ENCODE data around the gene SRSF9.

Gene SRSF9

GRCh38 chr12:120481022-120481767 is 11.6 kb upstream of the SRSF9 start:
- DNase-seq = no peak

GRCh38 chr12:120480211-120480610 is 10.7 kb upstream of the SRSF9 start:
- DNase-seq = no peak

DNA sequence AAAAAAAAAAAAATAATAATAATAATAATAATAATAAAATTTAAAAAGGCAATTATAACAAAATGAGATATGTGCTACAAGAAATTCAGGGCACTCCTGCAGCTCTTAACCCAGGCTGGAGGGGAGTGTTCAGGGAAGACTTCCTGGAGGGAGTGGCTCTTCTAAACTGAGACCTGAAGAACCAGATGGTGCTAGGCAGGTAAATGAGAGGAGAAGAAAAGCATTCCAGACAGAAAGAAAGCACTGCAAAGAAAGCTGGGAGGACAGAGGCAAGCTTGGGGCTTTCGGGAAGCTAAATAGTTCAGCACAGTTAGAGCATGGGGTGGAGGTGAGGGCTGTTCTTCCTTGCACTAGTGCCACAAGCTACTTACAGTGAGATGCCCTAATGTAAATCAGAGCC is 9.9 kb upstream of the SRSF9 start:
- no peak for DNase-seq

DNA sequence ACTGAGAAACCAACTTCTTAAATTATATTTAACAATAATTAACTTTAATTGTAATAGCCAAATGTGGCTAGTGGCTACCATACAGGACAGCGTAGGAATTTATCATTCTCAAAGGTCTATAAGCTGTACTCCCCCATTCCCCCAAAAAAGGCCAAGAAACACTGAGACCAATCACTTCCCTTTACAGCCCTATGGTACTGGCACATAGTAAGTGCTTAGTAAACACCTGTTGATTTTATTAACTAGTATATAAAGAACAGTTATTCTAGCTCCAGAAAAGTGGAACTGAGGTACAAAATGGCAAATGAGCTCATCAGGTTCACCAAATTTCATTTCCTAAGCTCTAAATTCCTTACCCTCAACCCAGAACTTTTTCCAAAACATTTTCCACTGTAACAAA is 6.1 kb upstream of the SRSF9 start:
- no peak for DNase-seq

GRCh38 chr12:120474616-120474960 is 5.0 kb upstream of the SRSF9 start:
- peak; percentile 88 for DNase-seq

DNA sequence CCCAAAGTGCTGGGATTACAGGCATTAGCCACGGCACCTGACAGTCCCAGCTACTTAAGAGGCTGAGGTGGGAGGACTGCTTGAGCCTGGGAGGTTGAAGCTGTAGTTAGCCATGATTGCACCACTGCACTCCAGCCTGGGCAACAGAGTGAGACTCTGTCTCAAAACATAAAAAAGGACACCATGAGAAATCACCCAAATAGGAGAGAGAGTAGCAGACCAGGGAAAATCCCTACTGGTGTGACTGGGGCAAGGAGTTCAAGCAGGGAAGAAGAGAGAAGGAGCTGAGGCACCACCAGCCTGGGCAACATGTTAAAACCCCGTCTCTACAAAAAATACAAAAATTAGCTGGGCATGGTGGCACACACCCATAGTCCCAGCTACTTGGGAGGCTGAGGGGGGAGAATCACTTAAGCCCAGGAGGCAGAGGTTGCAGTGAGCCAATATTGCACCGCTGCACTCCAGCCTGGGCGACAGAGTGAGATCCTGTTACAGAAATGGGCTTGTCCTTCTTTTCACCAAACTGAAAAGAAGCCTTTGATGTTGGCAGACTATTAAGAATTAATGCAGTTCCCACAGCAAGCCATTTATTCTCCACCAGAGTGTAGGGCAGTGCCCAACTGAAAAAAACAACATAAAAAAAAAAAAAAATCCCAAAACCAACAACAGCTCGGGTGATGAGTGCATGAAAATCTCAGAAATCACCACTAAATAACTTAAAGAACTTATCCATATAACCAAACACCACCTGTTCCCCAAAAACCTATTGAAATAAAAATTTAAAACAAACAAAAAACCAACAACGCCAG is 4.5 kb upstream of the SRSF9 start:
- no peak for DNase-seq

GRCh38 chr12:120472521-120472920 is 3.0 kb upstream of the SRSF9 start:
- peak; percentile 10 for DNase-seq

DNA sequence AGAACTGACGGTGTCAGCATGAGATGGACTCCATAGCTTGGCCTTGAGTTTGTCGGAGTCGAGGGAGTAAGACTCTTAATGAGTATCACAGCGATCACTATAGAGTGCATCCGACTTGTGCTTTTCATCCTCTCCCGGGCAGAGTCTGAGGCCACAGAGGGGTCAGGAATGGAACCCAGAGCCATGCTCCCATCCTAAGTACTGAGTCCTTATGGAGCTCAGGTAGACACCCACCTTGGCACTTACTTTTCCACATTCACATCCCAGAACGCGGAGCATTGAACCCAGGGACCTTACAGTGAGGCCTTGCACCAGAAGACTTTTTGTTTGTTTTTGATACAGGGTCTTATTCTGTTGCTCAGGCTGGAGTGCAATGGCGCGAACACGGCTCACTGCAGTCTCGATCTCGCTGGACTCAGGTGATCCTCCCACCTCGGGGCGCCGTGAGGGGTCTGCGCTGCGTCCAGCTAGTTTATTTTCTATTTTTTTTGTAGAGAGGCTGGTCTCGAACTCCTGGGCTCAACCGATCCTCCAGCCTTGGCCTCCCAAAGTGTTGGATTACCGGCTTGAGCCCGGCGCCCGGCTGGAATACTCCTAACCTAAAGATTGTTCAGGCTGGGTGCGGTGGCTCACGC is 719 bp upstream of the SRSF9 start:
- no peak for DNase-seq

GRCh38 chr12:120468821-120469449 is 613 bp downstream of the SRSF9 start:
- DNase-seq = no peak

GRCh38 chr12:120468325-120468820 is 1.2 kb downstream of the SRSF9 start:
- DNase-seq = peak; percentile 27

- DNase-seq = no peak
Measured at GRCh38 chr12:120467439-120467838, 2.1 kb downstream of the SRSF9 start.

DNA sequence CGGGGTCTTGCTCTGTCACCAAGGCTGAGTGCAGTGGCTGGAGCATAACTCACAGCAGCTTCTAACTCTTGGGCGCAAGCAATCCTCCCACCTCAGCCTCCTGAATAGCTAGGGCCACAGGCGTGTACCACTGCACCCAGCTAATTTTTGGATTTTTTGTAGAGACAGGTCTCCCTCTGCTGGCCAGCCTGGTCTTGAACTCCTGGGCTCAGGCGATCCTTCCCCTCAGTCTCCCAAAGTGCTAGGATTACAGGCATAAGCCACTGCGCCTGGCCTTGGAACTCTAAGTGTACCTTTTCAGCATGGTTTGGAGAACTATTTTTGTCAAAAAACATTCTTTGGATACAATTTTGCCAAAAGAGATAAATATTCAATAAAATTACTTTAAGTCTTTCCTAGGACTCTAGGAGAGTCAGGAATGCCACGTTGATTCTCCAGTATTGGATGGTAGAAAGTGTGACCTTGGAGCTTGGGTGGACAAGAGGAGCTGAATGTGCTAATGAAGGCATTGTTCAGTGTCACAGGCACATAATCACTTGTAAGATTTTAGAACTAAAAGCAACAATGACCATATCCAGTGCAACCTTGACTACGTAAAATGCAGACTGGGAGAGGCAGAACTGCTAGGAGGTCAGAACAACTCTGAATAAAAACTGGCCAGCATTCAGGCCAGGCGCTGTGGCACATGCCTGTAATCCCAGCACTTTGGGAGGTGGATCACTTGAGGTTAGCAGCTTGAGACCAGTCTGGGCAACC is 2.8 kb downstream of the SRSF9 start:
- no peak for DNase-seq

DNA sequence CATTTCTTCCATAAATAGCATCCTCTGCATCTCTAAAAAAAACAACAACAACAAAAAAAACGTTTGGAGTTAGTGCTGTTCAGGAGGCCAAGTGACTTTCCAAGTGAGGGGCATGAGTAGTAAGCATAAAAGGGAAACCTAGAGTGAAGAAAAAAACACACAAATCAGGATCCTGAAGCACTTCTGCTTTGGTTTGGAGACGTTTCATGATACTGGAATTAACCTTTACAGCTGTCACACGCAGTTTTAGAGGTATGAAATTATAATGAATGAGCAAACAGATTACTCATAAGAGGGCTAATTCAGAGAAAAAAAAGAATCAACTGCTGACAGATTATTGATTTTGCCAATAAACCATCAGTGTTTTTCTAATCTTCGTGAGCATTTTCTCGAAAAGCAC is 3.8 kb downstream of the SRSF9 start:
- DNase-seq = no peak

DNA sequence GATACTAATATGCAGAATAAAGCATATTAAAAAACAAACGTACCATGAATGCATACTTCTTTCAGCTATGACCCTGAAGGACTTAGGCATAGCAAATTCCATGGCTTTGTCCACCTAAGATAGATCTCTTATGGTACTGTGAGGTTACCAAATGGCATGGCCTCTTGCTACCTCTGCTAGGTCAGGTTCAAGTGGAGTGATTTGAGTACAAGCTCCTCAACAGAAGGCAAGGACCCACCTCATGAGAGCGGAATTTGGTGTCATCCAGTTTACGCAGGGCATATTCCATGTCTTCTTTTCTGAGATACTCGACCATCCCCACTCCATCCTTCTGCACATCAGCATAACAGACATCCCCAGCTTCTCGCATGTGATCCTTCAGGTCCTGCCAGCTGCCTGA is 5.8 kb downstream of the SRSF9 start:
- DNase-seq = no peak

- no peak for DNase-seq
Measured at GRCh38 chr12:120462099-120462640, 7.4 kb downstream of the SRSF9 start.

DNA sequence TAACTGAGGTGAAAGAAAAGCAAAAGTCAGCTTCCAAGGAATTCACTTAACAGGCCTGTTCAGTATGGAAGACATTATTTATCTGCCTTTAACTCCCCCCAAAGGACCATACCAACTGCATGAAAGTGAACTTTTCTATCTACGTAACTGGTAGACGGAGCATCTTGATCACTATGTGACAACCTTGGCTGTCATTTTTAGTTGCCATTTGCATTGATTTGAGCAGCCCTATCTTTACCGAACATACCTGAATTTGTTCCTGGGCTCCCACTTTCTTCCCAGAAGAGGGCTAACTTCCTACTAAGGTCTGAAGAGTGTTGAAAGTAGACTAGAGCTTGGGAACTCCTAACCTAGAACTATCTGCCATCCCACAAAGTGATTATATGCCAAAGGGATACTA is 9.4 kb downstream of the SRSF9 start:
- DNase-seq = no peak

DNA sequence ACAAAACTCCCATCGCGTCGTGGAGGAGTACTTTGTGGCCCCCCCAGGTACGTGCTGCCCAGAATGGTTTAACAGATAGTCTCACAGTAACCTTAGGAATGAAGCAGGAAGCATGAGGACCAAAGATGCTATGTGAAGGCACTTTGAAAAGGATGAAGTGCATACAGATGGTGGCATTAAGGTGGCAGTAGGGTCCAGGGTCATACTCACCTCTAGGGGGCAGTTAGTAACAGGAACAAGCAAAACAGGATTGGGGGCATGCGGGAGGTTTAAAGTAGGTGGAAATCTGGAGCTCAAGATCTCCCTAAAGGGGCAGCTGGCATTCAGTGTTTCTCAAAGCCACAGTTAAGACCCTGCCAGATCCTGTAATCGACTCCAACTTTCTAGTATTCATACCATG is 12.4 kb downstream of the SRSF9 start:
- no peak for DNase-seq

DNA sequence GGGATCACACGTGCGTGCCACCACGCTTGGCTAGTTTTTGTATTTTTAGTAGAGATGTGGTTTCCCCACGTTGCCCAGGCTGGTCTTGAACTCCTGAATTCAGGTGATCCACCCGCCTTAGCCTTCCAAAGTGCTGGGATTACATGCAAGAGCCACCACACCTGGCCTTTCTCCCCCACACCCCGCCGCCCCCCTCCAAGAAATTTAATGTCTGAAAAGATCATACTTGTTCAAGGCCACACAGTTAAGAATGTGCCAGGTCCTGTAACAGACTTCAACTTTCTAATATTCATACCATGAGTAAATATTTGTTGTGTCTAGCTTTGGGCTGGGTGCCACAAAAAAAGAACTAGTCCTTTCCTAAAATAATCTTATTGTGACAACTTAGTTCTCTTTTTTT is 14.2 kb downstream of the SRSF9 start:
- no peak for DNase-seq

GRCh38 chr12:120453977-120454376 is 15.6 kb downstream of the SRSF9 start:
- DNase-seq = no peak

DNA sequence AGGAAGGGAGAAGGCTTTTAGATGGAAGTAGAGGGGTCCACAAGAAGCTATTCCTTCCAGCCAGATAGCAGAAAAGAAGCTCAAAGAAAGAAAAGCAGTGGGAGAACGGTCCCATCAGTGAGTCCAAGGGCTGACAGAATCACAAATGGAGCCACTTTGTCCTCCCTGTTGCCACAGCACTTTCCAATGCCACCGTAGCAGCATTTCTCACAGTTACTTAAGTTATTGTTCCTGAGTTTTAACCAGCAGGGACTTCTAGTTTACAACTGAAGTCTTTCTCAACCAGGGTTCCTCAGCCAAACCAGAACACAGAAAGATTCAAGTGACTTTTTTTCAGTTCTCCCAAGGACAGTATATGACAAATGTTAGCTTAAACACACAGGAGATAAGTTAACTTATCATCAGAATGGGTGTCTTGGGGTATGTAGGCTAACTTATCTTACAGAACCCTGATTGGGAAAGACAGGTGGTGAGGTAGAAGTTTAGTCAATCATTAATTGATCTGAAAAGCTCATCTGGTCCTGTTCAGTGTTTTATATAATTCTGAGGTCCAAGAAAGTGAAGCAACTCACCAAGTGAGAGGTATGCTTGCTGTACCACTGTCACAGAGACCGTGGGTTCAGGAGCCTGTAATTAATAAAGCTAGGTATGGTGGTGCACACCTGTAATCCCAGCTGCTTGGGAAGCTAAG is 16.3 kb downstream of the SRSF9 start:
- no peak for DNase-seq

- peak; percentile 48 for DNase-seq
Measured at GRCh38 chr12:120452524-120452923, 17.0 kb downstream of the SRSF9 start.

- no peak for DNase-seq
Measured at GRCh38 chr12:120447992-120448391, 21.6 kb downstream of the SRSF9 start.

Data from NCI-H226 (cell line).